Measurements from ENCODE around the gene DNAJC18. TPM values are rescaled to one million over a fixed set of nuclear protein-coding genes. Genes with fewer than 3 reads are reported as not detected.
"Not testable (repeated sequence)": the region's sequence is repeated elsewhere in the genome, so short reads cannot be mapped to it uniquely, and the experiment has no call there.

The DNAJC18 gene
- total and polyA plus RNA-seq, 12 donors: 3.4 to 21.1 (median 13.7) TPM

DNA sequence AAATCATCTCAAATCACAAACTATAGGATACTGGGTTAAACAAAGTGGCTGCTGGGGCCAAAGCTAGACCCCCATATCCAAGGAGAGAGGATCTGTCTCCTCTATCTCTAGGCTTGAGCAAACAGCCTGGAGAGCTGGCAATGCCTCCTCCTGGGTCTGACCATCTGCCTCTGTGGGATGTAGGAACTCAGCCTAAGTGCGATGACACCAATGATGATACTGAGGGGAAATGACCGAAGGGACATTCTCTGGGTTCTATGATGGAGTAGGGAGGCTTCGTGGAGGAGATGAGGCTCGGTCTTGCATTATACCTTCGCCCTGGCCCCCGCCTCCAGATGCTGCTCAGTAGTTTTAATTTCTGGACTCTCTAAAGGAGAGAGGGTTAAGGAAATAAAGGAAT is 26.2 kb downstream of the DNAJC18 start:
- peak overlapping the region in 5 of 10 donors; percentile 74 to 93 (median 91) for H3K27ac ChIP-seq

DNA sequence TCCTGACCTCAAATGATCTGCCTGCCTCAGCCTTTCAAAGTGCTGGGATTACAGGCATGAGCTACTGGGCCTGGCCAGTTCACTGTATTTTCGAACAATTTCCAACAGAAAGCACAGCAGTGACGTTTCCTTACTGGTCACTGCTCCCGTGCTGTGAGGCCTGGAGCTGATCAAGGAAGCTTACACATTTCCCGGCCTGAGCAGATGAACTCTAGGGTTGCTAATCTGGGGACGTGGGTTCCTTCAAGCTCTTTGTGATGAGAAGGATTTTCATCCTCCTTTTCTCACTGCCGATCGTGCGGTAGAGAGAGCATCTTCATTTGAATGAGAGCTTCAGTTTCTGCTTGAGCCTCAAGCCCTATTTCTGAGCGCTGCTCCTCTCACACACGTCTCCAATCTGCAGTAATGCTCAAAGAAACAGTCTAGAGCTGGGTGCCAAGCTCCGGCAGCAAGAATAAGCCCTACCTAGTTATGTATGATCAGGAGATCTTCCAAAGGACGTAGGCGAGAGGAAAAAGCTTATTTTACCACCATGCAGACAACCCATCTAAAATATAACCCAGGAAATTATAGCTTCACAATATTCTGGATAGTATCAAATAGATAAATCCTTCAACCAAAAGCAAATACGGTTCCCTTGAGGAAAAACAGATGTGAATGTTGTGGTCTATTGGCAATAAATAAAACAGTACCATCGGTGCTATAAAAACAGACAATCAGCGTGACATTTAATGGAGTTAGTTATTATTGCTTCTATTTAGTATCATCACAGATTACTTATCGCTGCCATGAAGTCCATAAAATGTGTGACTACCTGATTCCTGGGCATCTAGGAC is 28.1 kb downstream of the DNAJC18 start:
- no peak for DNase-seq
- H3K9me3 ChIP-seq: no peaks in the 10 kb centered on the region
- no peak overlapping the region for H3K4me3 ChIP-seq
- intact Hi-C loops (cut with DNase I): no loop called here
- 62 to 70% methylated on average over 17 of the region's 17 CpGs for WGBS, 2 donors
- no peaks in the 10 kb centered on the region for H3K27me3 ChIP-seq
- H3K4me1 ChIP-seq: peaks cover 17 to 48% (median 37%) of the 10 kb centered on the region in 9 donors
- peak overlapping the region in 7 of 10 donors; percentile 1 to 36 (median 8) for H3K27ac ChIP-seq
- TF ChIP-seq, protein P1, sequence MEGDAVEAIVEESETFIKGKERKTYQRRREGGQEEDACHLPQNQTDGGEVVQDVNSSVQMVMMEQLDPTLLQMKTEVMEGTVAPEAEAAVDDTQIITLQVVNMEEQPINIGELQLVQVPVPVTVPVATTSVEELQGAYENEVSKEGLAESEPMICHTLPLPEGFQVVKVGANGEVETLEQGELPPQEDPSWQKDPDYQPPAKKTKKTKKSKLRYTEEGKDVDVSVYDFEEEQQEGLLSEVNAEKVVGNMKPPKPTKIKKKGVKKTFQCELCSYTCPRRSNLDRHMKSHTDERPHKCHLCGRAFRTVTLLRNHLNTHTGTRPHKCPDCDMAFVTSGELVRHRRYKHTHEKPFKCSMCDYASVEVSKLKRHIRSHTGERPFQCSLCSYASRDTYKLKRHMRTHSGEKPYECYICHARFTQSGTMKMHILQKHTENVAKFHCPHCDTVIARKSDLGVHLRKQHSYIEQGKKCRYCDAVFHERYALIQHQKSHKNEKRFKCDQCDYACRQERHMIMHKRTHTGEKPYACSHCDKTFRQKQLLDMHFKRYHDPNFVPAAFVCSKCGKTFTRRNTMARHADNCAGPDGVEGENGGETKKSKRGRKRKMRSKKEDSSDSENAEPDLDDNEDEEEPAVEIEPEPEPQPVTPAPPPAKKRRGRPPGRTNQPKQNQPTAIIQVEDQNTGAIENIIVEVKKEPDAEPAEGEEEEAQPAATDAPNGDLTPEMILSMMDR (IDR thresholded peaks at IDR 0.05): no peak
- peaks cover 0 to 37% (median 0%) of the 10 kb centered on the region in 9 donors for H3K36me3 ChIP-seq
- no peak for ATAC-seq

More for the DNA sequence above, 26.2 kb downstream of the DNAJC18 start:
- intact Hi-C loops (cut with DNase I): no loop called here
- DNase-seq (no peak), ATAC-seq (no peak)
- Histone ChIP-seq H3K27me3 (no peaks in the 10 kb centered on the region), H3K4me1 (peaks cover 31 to 62% (median 57%) of the 10 kb centered on the region in 9 donors), H3K9me3 (no peaks in the 10 kb centered on the region), H3K4me3 (no peak overlapping the region), H3K36me3 (peaks cover 0 to 47% (median 0%) of the 10 kb centered on the region in 9 donors)
- 96 to 97% methylated on average over 6 of the region's 6 CpGs for WGBS, 2 donors
- TF ChIP-seq, protein P1 (IDR thresholded peaks at IDR 0.05): no peak

DNA sequence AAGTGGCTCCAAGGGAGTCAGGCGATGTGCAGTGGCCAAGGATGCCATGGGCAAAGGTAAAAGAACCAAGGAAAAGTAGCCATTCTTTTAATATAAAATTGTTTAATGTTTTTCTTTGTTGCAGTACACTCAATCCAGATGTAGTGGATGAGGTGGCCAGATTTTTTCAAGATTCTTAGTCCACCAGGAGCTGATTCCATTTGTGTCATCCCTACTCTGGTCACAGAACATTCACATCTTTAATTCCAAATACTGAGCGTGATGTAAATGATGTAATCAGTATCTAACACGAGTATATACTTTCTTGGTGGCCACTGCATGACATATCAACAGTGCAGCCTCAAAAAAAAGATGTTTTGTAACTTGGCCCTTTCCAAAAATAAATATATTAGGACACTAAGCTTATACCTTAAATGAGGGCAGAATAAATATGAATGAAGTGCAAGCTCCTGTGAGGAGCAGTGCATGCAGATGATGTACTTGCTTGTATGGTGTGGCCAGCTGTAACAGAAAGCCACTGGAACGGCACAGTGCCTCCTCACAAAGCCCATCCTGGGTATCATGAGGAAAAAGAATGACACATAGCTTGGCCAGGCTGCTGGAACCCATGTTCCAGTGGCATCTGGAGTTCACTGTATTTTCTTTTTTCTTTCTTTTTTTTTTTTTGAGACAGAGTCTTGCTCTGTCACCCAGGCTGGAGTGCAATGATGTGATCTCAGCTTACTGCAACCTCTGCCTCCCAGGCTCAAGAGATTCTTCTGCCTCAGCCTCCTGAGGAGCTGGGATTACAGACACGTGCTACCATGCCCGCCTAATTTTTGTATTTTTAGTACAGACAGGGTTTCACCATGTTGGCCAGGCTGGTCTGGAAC is 29.0 kb downstream of the DNAJC18 start:
- intact Hi-C loops (cut with DNase I): no loop called here
- H3K4me3 ChIP-seq: no peak overlapping the region
- H3K9me3 ChIP-seq: no peaks in the 10 kb centered on the region
- H3K36me3 ChIP-seq: peaks cover 0 to 37% (median 0%) of the 10 kb centered on the region in 9 donors
- H3K4me1 ChIP-seq: peaks cover 9 to 40% (median 29%) of the 10 kb centered on the region in 9 donors
- WGBS, 2 donors: 61 to 62% methylated on average over 6 of the region's 6 CpGs
- no peaks in the 10 kb centered on the region for H3K27me3 ChIP-seq
- no peak for ATAC-seq
- peak overlapping the region in 5 of 10 donors; percentile 1 to 36 (median 7) for H3K27ac ChIP-seq
- DNase-seq: no peak
- TF ChIP-seq, protein P1 (IDR thresholded peaks at IDR 0.05): no peak

DNA sequence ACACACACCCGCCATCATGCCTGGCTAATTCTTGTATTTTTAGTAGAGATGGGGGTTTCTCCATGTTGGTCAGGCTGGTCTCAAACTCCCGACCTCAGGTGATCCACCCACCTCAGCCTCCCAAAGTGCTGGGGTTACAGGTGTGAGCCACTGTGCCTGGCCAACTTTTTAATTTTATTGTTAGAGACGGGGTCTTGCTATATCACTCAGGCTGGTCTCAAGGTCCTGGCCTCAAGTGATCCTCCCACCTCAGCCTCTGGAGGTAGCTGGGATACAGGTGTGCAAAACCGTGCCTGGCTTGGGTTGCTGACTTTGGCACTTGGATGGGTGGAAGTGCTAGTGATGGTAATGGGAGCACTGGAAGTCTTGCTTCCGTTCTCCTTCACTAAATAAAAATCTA is 30.2 kb downstream of the DNAJC18 start:
- H3K4me3 ChIP-seq; H3K27me3 ChIP-seq; intact Hi-C loops (cut with DNase I); H3K9me3 ChIP-seq; DNase-seq; H3K27ac ChIP-seq; ATAC-seq: not testable (repeated sequence)
- Histone ChIP-seq H3K4me1 (peaks cover 0 to 36% (median 24%) of the 10 kb centered on the region in 9 donors), H3K36me3 (peaks cover 0 to 37% (median 0%) of the 10 kb centered on the region in 9 donors)
- WGBS, 2 donors: 81 to 91% methylated on average over 5 of the region's 5 CpGs
